ENCODE measurements around the gene ZNF638.

ZNF638 gene

GRCh38 chr2:71347517-71347916, 15.9 kb downstream of the ZNF638 start:
- TF ChIP-seq ZFX (IDR thresholded peaks at IDR 0.05) (no peak), CTCF (conservative IDR thresholded peaks at IDR 0.05) (no peak)
- no peak overlapping the region for H3K27ac ChIP-seq

- TF ChIP-seq CTCF (conservative IDR thresholded peaks at IDR 0.05): no peak
- no peak for TF ChIP-seq ZFX (IDR thresholded peaks at IDR 0.05)
Observed at GRCh38 chr2:71348302-71348701, 16.7 kb downstream of the ZNF638 start.

GRCh38 chr2:71353248-71353647, 21.7 kb downstream of the ZNF638 start:
- no peak for TF ChIP-seq CTCF (conservative IDR thresholded peaks at IDR 0.05)
- no peak for TF ChIP-seq ZFX (IDR thresholded peaks at IDR 0.05)
- no peak overlapping the region for H3K27ac ChIP-seq

More at GRCh38 chr2:71348302-71348701, 16.7 kb downstream of the ZNF638 start:
- no peak overlapping the region for H3K27ac ChIP-seq

GRCh38 chr2:71358931-71359671, 27.5 kb downstream of the ZNF638 start:
- H3K27ac ChIP-seq: no peak overlapping the region
- TF ChIP-seq ZFX (IDR thresholded peaks at IDR 0.05): no peak
- no peak for TF ChIP-seq CTCF (conservative IDR thresholded peaks at IDR 0.05)

- no peak for TF ChIP-seq ZFX (IDR thresholded peaks at IDR 0.05)
- no peak for TF ChIP-seq CTCF (conservative IDR thresholded peaks at IDR 0.05)
- H3K27ac ChIP-seq: no peak overlapping the region
Observed at GRCh38 chr2:71360434-71360975, 28.9 kb downstream of the ZNF638 start.

- TF ChIP-seq CTCF (conservative IDR thresholded peaks at IDR 0.05) (no peak), ZFX (IDR thresholded peaks at IDR 0.05) (no peak)
- no peak overlapping the region for H3K27ac ChIP-seq
Observed at GRCh38 chr2:71361631-71362030, 30.0 kb downstream of the ZNF638 start.

- TF ChIP-seq ZFX (IDR thresholded peaks at IDR 0.05): no peak
- no peak for TF ChIP-seq CTCF (conservative IDR thresholded peaks at IDR 0.05)
- no peak overlapping the region for H3K27ac ChIP-seq
Observed at GRCh38 chr2:71362447-71362846, 30.9 kb downstream of the ZNF638 start.

Data from C4-2B (cell line).